HepG2 (cell line): ENCODE results near the gene FCER1G. TPM values are rescaled to one million over a fixed set of nuclear protein-coding genes. Genes with fewer than 3 reads are reported as not detected.

Experiments
- AGO2 ChIP-seq: fragments of 200-400 bp; formaldehyde crosslinking; optimal IDR thresholded peaks from 2 replicates; pipeline ENCODE3; 2017; ENCODE audit warnings: mild to moderate bottlenecking, low read depth, low read length, moderate library complexity
- EP300 ChIP-seq, 3 experiments: sonication (generic) in 1 of 3; formaldehyde crosslinking in 1 of 3; IDR thresholded peaks; 2 replicates each; pipeline versions ENCODE4 v1.5.1 to v1.6.1; 2011 to 2020; ENCODE audit warnings: low read depth in 2 of 3, low read length in 2 of 3, borderline replicate concordance in 1 of 3, improper control_type of control experiment in 1 of 3, mild to moderate bottlenecking in 1 of 3, missing genetic modification reagents in 1 of 3, moderate library complexity in 1 of 3
- SNAPC4 ChIP-seq: sonication (generic); formaldehyde crosslinking; IDR thresholded peaks from 2 replicates; pipeline ENCODE4 v1.4.0; 2020; ENCODE audit warnings: mild to moderate bottlenecking, missing genetic modification reagents
- THAP9 ChIP-seq: sonication (generic); formaldehyde crosslinking; IDR thresholded peaks from 2 replicates; pipeline ENCODE4; 2020; ENCODE audit warnings: missing genetic modification reagents, mild to moderate bottlenecking, borderline replicate concordance
- ZHX2 ChIP-seq, 2 experiments: sonication (generic) in 1 of 2; formaldehyde crosslinking in 1 of 2; IDR thresholded peaks; 2 replicates each; pipeline versions ENCODE4 v1.6.1 to v1.9.0; 2014 to 2022; ENCODE audit warnings: antibody characterized with exemption in 1 of 2, borderline replicate concordance in 1 of 2, inconsistent platforms in 1 of 2, low read depth in 1 of 2, missing genetic modification reagents in 1 of 2
- ZNF205 ChIP-seq: IDR thresholded peaks from 2 replicates; pipeline ENCODE4 v1.6.1; 2018; ENCODE audit warnings: missing biosample characterization, missing genetic modification reagents
- ZNF468 ChIP-seq: sonication (generic); formaldehyde crosslinking; IDR thresholded peaks from 2 replicates; pipeline ENCODE4 v1.8.0; 2022; ENCODE audit warnings: mild to moderate bottlenecking, moderate library complexity, missing genetic modification reagents
- ZNF710 ChIP-seq: sonication (generic); formaldehyde crosslinking; IDR thresholded peaks from 2 replicates; pipeline ENCODE4 v1.5.0; 2020; ENCODE audit warnings: mild to moderate bottlenecking, missing genetic modification reagents, borderline replicate concordance
- ZSCAN21 ChIP-seq: sonication (generic); formaldehyde crosslinking; IDR thresholded peaks from 2 replicates; pipeline ENCODE4 v1.8.0; 2022; ENCODE audit warnings: mild to moderate bottlenecking, missing genetic modification reagents, moderate library complexity, borderline replicate concordance
- polyA plus RNA-seq, 8 experiments: library from polyadenylated mRNA; depleted of rRNA in 3 of 8; stranded (reverse) in 7 of 8; unstranded in 1 of 8; fragments of >200 nt; fragmentation: Illumina TruSeq in 4 of 8; extraction: Trizol in 4 of 8; gene quantifications; 2 replicates each; pipeline versions ENCODE4 v1.2.1 to v1.2.3, GENCODE V29; 2011 to 2016; ENCODE audit warnings: low read depth in 4 of 8, missing spikeins in 1 of 8, mixed read lengths in 1 of 8; ENCODE audit not compliant: insufficient read depth in 1 of 8
- total RNA-seq, 5 experiments: library from RNA; depleted of rRNA; stranded (reverse); fragments of >200 nt; fragmentation: Illumina TruSeq; extraction: Trizol; gene quantifications; 2 replicates each; pipeline ENCODE4 v1.2.3, GENCODE V29; 2016; ENCODE audit warnings: low read depth in 1 of 5

The FCER1G gene
- total and polyA plus RNA-seq, 2 of the 13 experiments (the other 11 are each of a cell fraction or from before 2014, with no cell fraction given), result 1.3 to 6.4 TPM

- TF ChIP-seq EP300 (IDR thresholded peaks at IDR 0.05; ENCODE audit: low read depth in 2 of 2, low read length in 2 of 2) (no peak), EP300 (CRISPR knock-in tag; IDR thresholded peaks at IDR 0.05; ENCODE audit: borderline replicate concordance) (no peak), ZNF205 (CRISPR knock-in tag) (no peak), AGO2 (no peak), ZHX2 (IDR thresholded peaks at IDR 0.05; ENCODE audit: low read depth) (peak; percentile 99), ZHX2 (CRISPR knock-in tag; IDR thresholded peaks at IDR 0.05; ENCODE audit: borderline replicate concordance) (no peak), ZNF710 (no peak), SNAPC4 (CRISPR knock-in tag) (no peak), ZNF468 (no peak), ZSCAN21 (peak; percentile 49; the same call in 1 of the 2 replicates), THAP9 (CRISPR knock-in tag) (peak; percentile 90)
These were observed 13.0 kb upstream of the FCER1G start, which contains the start of gene NDUFS2 (continued) for GRCh38 chr1:161201836-161202712.
